AML-193 (cell line): ENCODE measurements around the gene CEBPZOS.
"Not testable (repeated sequence)": the region's sequence is repeated elsewhere in the genome, so short reads cannot be mapped to it uniquely, and the experiment has no call there.

Experiments
- DNase-seq, 2 experiments: peaks; one replicate each; lab custom pipeline; 2025; lab: John Stamatoyannopoulos, UW

Gene CEBPZOS

DNA sequence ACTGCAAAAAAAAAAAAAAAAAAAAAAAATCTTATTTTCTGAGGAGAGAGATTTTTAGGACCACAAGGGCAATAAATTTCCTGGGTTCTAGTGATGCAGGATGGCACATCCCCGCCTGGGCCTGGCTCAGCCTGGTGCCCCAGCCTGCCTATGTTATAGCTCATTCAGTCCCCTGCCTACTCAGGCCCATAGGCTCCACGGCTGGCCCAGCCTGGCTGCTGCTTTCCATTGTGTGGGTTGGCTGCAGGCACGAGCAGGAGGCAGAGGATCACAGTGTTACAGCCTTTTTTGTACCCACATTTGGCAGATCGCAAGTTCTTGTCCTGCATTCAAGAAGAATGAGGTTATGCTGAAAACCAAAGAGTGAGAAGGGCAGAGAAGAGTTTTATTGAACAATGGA, 5.0 kb upstream of the CEBPZOS start:
- DNase-seq = no peak

GRCh38 chr2:37191747-37192146, 4.5 kb upstream of the CEBPZOS start:
- DNase-seq = no peak

DNA sequence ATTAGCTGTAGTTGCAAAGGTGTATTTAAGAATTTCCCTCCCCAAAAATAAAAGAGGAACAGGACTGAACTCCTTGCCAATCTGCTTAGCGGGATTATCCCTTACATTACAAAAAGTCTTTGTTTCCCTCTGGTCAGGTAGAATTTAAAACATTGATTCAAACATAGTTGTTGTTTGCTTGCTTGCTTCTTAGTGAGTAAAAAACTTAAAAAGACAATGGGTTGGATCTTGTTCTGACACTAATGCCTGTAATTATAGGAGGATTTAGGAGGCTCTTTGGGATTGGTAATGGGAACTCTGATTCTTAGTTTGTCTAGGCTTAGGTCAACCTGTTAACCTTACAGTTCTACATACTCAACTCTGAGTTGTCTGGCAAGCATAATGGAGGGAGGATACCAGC, 3.7 kb upstream of the CEBPZOS start:
- DNase-seq = no peak

DNA sequence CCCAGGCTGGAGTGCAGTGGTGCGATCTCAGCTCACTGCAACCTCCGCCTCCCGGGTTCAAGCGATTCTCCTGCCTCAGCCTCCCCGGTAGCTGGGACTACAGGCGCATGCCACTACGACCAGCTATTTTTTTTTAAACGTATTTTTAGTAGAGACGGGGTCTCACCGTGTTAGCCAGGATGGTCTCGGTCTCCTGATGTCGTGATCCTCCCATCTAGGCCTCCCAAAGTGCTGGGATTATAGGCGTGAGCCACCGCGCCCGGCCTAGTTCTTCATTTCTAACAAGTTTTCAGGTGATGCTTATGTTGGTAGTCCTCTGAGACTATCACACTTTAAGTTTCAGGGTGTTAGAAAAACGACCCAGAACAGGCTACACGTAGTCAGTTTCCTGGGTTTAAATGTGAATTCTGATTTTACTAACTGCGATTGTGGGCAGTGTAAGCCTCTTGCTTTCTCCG, 405 bp upstream of the CEBPZOS start:
- DNase-seq = not testable (repeated sequence)

- DNase-seq = no peak
Measured at GRCh38 chr2:37198681-37199065, 2.4 kb downstream of the CEBPZOS start.

DNA sequence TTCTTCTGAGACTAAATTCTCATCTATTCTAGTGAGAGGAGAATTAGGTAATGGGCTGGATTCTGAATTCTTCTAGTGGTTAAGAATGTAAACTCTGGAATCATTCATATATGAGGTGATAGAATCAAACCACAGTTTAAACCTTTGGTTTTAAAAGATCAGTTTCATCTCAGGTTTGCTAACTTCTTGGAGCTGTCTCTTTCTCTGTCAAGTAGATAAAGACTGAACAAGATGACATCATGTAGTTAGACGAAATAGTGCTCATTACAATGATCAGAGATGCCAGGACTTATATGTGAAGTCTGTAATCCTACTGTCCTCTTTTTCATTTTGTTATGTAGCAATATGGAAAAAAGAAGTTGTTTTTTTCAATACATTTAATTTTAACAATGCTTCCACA, 4.9 kb downstream of the CEBPZOS start:
- no peak for DNase-seq

- no peak for DNase-seq
Measured at GRCh38 chr2:37201766-37202165, 5.5 kb downstream of the CEBPZOS start.

- DNase-seq = no peak
Measured at GRCh38 chr2:37203708-37204107, 7.4 kb downstream of the CEBPZOS start.

GRCh38 chr2:37205071-37205661, 8.9 kb downstream of the CEBPZOS start:
- not testable (repeated sequence) for DNase-seq

DNA sequence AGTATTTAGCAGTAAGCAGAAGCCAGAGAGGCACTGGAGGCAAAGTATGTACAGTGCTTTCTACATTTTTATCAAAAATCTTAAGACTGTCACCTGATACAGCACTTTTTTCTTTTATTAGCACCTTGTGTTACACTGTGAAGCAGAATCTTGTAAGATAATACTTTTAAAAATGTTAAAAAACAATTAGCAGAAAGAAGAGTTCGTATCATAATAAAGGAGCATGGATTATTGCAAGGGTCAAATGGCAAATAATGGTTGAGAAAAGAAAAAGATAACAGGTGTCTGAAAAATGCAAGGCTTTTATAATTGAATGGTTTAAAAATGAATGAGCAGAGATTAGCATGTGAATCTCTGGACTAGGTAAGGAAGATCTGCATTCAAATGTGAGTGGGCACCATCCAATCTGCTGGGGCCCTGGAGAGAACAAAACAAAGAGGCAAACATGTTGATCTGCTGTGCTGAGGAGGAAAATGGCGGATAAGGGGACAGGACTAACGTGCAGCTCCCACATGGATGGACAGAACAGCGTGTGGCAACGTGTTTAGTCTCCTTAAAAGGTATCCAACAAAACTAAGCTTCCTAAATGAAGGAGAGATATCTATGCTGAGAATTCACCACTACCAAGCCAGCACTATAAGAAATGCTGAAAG, 9.5 kb downstream of the CEBPZOS start:
- DNase-seq = no peak

DNA sequence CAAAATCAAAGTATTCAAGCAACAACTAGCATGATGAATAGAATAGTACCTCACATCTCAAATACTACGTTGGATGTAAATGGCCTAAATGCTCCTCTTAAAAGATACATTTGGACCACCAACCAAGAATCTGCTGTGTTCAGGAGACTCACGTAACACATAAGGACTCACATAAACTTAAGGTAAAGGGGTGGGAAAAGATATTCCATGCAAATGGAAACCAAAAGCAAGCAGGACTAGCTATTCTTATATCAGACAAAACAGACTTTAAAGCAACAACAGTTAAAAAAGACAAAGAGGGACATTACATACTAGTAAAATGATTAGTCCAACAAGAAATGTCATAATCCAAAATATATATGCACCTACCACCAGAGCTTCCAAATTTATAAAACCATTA, 10.5 kb downstream of the CEBPZOS start:
- not testable (repeated sequence) for DNase-seq

- DNase-seq = no peak
Measured at GRCh38 chr2:37211212-37211611, 14.9 kb downstream of the CEBPZOS start.

GRCh38 chr2:37211939-37212338, 15.6 kb downstream of the CEBPZOS start:
- DNase-seq = no peak

DNA sequence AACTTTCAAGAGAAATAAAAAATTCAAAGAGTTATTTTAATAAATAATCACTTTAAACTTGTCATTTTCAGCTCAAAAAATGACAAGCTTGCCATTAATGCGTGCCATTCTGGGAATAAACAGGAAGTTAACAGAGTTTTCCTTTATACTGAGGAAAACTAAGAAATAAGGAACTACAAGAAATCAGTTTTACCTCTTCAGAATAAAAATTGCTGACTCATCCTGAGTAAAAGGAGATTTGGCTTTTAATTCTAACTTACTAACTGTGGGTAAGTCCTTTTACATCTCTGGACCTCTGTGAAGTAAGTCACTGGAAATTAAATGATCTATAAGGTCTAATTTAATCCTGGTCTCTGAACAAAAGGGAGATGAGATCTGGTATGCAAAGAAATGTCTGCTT, 19.0 kb downstream of the CEBPZOS start:
- no peak for DNase-seq

- DNase-seq = no peak
Measured at GRCh38 chr2:37219046-37219445, 22.8 kb downstream of the CEBPZOS start.

- no peak for DNase-seq
Measured at GRCh38 chr2:37223131-37223530, 26.8 kb downstream of the CEBPZOS start.

GRCh38 chr2:37224063-37224462, 27.8 kb downstream of the CEBPZOS start:
- DNase-seq = no peak

DNA sequence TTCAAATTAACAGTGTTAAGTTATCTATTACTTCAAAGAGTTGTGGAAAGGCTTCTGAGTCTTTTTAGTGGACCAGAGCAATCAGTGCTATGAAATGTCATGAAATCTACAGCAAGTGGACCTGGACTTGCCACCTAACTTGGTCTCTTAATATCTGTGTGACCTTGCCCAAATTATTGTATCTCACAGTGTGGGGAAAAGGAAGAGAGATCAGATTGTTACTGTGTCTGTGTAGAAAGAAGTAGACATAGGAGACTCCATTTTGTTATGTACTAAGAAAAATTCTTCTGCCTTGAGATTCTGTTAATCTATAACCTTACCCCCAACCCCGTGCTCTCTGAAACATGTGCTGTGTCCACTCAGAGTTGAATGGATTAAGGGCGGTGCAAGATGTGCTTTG, 28.8 kb downstream of the CEBPZOS start:
- DNase-seq = not testable (repeated sequence)

- DNase-seq = no peak
Measured at GRCh38 chr2:37226863-37227262, 30.6 kb downstream of the CEBPZOS start.

GRCh38 chr2:37228788-37229187, 32.5 kb downstream of the CEBPZOS start:
- DNase-seq = no peak

DNA sequence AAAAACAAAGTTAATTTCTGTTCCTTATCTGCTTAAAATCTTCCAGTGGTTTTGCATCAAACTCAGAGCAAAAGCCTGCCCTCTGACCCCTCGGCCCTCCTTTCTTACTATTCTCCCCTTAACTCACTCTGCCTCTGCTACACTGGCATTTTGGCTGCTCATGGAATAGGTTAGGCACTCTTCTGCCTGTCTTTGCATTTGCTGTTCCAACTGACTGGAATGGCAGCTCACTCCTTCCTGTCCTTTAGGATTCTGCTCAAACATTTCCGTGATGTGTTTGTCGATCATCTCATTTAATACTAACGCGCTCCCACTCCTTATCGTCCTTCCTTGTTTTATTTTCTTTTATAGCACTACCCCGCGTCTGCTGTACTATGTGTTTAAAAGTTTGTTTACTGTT, 34.3 kb downstream of the CEBPZOS start:
- DNase-seq = no peak

- peak; percentile 84 to 90 for DNase-seq
Measured at GRCh38 chr2:37231241-37232130, 35.2 kb downstream of the CEBPZOS start, which contains the start of the genes CEBPZ and NDUFAF7. CEBPZ (minus strand) TSS chr2:37231596; CDS start chr2:37231567, 29 bp downstream. NDUFAF7 (plus strand) TSS chr2:37231658; CDS start chr2:37231706, 48 bp downstream.
